CD14-positive monocyte (primary cell): ENCODE results near the gene COL2A1. TPM values are rescaled to one million over a fixed set of nuclear protein-coding genes. Genes with fewer than 3 reads are reported as not detected.

Experiments
- DNase-seq, 3 donors: peaks; one replicate each; pipeline ENCODE4 v3.0.0-alpha.2; 2011 to 2022
- H2AFZ ChIP-seq: 2 replicates; pipeline ENCODE4 v1.6.0; 2012; ENCODE audit warnings: mild to moderate bottlenecking, low read depth, low read length, inconsistent platforms; ENCODE audit not compliant: insufficient read depth, poor library complexity, severe bottlenecking
- H3K27ac ChIP-seq, 2 donors: 1 replicate in 1 of 2; 2 replicates in 1 of 2; pipeline ENCODE4 v1.5.1; 2012 to 2013; ENCODE audit warnings: low read length in 2 of 2, control low read depth in 1 of 2, inconsistent platforms in 1 of 2, low read depth in 1 of 2, mild to moderate bottlenecking in 1 of 2
- H3K27me3 ChIP-seq, 2 donors: one replicate each; pipeline versions ENCODE4 v1.6.0 to v1.6.1; 2011 to 2013; ENCODE audit warnings: low read length in 2 of 2; ENCODE audit not compliant: control insufficient read depth in 2 of 2, insufficient read depth in 2 of 2
- H3K36me3 ChIP-seq, 2 donors: replicated peaks in 1 of 2; 1 replicate in 1 of 2; 2 replicates in 1 of 2; pipeline versions ENCODE4 v1.5.1 to v1.6.1; 2012 to 2013; ENCODE audit warnings: low read length in 2 of 2, control low read depth in 1 of 2, inconsistent platforms in 1 of 2, mild to moderate bottlenecking in 1 of 2; ENCODE audit not compliant: insufficient read depth in 2 of 2, control insufficient read depth in 1 of 2
- H3K4me1 ChIP-seq, 2 donors: 1 replicate in 1 of 2; 2 replicates in 1 of 2; pipeline versions ENCODE4 v1.5.1 to v1.6.1; 2012 to 2013; ENCODE audit warnings: low read length in 2 of 2, control low read depth in 1 of 2, inconsistent platforms in 1 of 2, mild to moderate bottlenecking in 1 of 2, moderate library complexity in 1 of 2; ENCODE audit not compliant: insufficient read depth in 2 of 2, control insufficient read depth in 1 of 2
- H3K4me2 ChIP-seq: replicated peaks from 2 replicates; pipeline ENCODE3; 2012; ENCODE audit warnings: low read length, moderate library complexity, mild to moderate bottlenecking; ENCODE audit not compliant: poor library complexity, severe bottlenecking; ENCODE audit errors: extremely low read depth
- H3K4me3 ChIP-seq, 3 experiments: fragments of 200-600 bp in 1 of 3; sonication (generic) in 1 of 3; replicated peaks in 1 of 3; 1 replicate in 2 of 3; 2 replicates in 1 of 3; pipeline ENCODE4 v1.5.1; 2011 to 2013; ENCODE audit warnings: low read length in 3 of 3, mild to moderate bottlenecking in 3 of 3, control low read depth in 2 of 3, low read depth in 2 of 3, inconsistent platforms in 1 of 3, moderate library complexity in 1 of 3
- H3K79me2 ChIP-seq: 2 replicates; pipeline ENCODE4 v1.6.0; 2012; ENCODE audit warnings: mild to moderate bottlenecking, control low read depth, inconsistent platforms, low read length, moderate library complexity; ENCODE audit not compliant: insufficient read depth
- H3K9ac ChIP-seq: 2 replicates; pipeline ENCODE4 v1.6.0; 2017; ENCODE audit warnings: low read length, mild to moderate bottlenecking; ENCODE audit not compliant: insufficient read depth, poor library complexity, severe bottlenecking
- H3K9me3 ChIP-seq, 2 donors: replicated peaks in 1 of 2; 1 replicate in 1 of 2; 2 replicates in 1 of 2; pipeline versions ENCODE4 v1.5.1 to v1.6.1; 2012 to 2013; ENCODE audit warnings: low read length in 2 of 2, control low read depth in 1 of 2; ENCODE audit not compliant: control insufficient read depth in 1 of 2, insufficient read depth in 1 of 2
- H4K20me1 ChIP-seq: 2 replicates; pipeline ENCODE4 v1.6.0; 2012; ENCODE audit warnings: mild to moderate bottlenecking, low read length, control low read depth, moderate library complexity; ENCODE audit not compliant: insufficient read depth
- H3K27ac Mint-ChIP-seq, 7 donors: one replicate each; pipeline ENCODE4 v1.8.0; 2020; ENCODE audit warnings: mild to moderate bottlenecking in 7 of 7, mixed read lengths in 7 of 7, moderate library complexity in 6 of 7, inconsistent platforms in 2 of 7
- H3K27me3 Mint-ChIP-seq, 3 donors: one replicate each; pipeline ENCODE4 v1.8.0; 2021 to 2022; ENCODE audit warnings: low read depth in 3 of 3, mild to moderate bottlenecking in 3 of 3, mixed read lengths in 3 of 3, moderate library complexity in 3 of 3, inconsistent platforms in 1 of 3
- H3K36me3 Mint-ChIP-seq, 2 donors: one replicate each; pipeline ENCODE4 v1.8.0; 2020; ENCODE audit warnings: mixed read lengths in 2 of 2, inconsistent platforms in 1 of 2, mild to moderate bottlenecking in 1 of 2
- H3K4me1 Mint-ChIP-seq: one replicate; pipeline ENCODE4 v1.8.0; 2020; ENCODE audit warnings: mild to moderate bottlenecking, mixed read lengths
- H3K4me3 Mint-ChIP-seq, 2 donors: one replicate each; pipeline ENCODE4 v1.8.0; 2020; ENCODE audit warnings: mild to moderate bottlenecking in 2 of 2, mixed read lengths in 2 of 2, moderate library complexity in 1 of 2
- H3K9me3 Mint-ChIP-seq, 7 donors: one replicate each; pipeline ENCODE4 v1.8.0; 2020 to 2022; ENCODE audit warnings: mixed read lengths in 7 of 7, mild to moderate bottlenecking in 6 of 7, moderate library complexity in 6 of 7, inconsistent platforms in 2 of 7
- WGBS: methylation state at CpG from one replicate; pipeline ENCODE4 v1.1.5; 2013; ENCODE audit warnings: missing lambda C conversion rate; ENCODE audit not compliant: insufficient coverage; 5-methylcytosine and 5-hydroxymethylcytosine counted together
- intact Hi-C, 2 donors: fragments of 100-400 bp; cut with micrococcal nuclease; formaldehyde crosslinking; loops; one replicate each; pipeline versions ENCODE4 v1.15.0 to v1.15.1; 2023
- polyA plus RNA-seq, 3 donors: library from polyadenylated mRNA; depleted of rRNA in 1 of 3; unstranded in 2 of 3; stranded (reverse) in 1 of 3; fragments of 300-500 nt in 2 of 3; fragments of >200 nt in 1 of 3; fragmentation: Illumina TruSeq in 2 of 3; gene quantifications; 1 replicate in 2 of 3; 2 replicates in 1 of 3; pipeline ENCODE4 v1.2.3, GENCODE V29; 2012 to 2021
- TF ChIP-seq, protein P1 (sequence below): fragments of 200-600 bp; IDR thresholded peaks from one replicate; pipeline ENCODE4 v1.8.0; 2022; ENCODE audit warnings: antibody characterized with exemption, mild to moderate bottlenecking

COL2A1 gene
- polyA plus RNA-seq, 3 donors, result not detected

DNA sequence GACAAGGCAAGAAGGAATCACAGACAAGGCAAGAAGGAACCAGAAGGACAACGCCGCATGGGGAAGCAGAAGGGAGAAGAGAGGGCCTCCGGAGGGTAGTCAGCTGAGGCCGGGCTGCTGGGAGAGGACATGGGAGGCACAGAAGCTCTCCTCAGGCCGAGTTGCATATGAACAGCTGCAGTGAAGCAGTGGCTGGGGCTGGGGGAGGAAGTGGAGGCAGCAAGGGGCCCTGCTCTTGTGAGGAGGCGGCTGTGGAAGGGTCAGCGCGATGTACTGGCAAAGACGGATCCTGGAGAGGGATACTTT, 62.8 kb downstream of the COL2A1 start:
- Histone ChIP-seq H2AFZ (no peak overlapping the region), H3K9ac (no peak overlapping the region), H3K4me2 (no peak overlapping the region), H3K9me3 (no peaks in the 10 kb centered on the region), H3K36me3 (no peaks in the 10 kb centered on the region), H4K20me1 (no peaks in the 10 kb centered on the region), H3K4me1 (peaks cover 2 to 3% of the 10 kb centered on the region in 2 donors), H3K27me3 (peaks cover 0 to 14% of the 10 kb centered on the region in 2 donors), H3K27ac (no peak overlapping the region), H3K79me2 (no peaks in the 10 kb centered on the region), H3K4me3 (no peak overlapping the region)
- peaks cover 8% of the 10 kb centered on the region for H3K4me1 Mint-ChIP-seq
- H3K27me3 Mint-ChIP-seq, result peaks cover 20 to 25% (median 21%) of the 10 kb centered on the region in 3 donors
- 38% methylated on average over 8 of the region's 9 CpGs for WGBS
- H3K27ac Mint-ChIP-seq, result no peak overlapping the region
- H3K4me3 Mint-ChIP-seq, result no peak overlapping the region
- DNase-seq, result no peak
- H3K36me3 Mint-ChIP-seq, result no peaks in the 10 kb centered on the region
- no peaks in the 10 kb centered on the region for H3K9me3 Mint-ChIP-seq
- TF ChIP-seq, protein P1, sequence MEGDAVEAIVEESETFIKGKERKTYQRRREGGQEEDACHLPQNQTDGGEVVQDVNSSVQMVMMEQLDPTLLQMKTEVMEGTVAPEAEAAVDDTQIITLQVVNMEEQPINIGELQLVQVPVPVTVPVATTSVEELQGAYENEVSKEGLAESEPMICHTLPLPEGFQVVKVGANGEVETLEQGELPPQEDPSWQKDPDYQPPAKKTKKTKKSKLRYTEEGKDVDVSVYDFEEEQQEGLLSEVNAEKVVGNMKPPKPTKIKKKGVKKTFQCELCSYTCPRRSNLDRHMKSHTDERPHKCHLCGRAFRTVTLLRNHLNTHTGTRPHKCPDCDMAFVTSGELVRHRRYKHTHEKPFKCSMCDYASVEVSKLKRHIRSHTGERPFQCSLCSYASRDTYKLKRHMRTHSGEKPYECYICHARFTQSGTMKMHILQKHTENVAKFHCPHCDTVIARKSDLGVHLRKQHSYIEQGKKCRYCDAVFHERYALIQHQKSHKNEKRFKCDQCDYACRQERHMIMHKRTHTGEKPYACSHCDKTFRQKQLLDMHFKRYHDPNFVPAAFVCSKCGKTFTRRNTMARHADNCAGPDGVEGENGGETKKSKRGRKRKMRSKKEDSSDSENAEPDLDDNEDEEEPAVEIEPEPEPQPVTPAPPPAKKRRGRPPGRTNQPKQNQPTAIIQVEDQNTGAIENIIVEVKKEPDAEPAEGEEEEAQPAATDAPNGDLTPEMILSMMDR, result no peak
- intact Hi-C loops, result loop anchor here in 1 of 2 donors (10.0 kb wide), 1 partner anchor 227 kb away; no protein-coding TSS in a partner anchor

DNA sequence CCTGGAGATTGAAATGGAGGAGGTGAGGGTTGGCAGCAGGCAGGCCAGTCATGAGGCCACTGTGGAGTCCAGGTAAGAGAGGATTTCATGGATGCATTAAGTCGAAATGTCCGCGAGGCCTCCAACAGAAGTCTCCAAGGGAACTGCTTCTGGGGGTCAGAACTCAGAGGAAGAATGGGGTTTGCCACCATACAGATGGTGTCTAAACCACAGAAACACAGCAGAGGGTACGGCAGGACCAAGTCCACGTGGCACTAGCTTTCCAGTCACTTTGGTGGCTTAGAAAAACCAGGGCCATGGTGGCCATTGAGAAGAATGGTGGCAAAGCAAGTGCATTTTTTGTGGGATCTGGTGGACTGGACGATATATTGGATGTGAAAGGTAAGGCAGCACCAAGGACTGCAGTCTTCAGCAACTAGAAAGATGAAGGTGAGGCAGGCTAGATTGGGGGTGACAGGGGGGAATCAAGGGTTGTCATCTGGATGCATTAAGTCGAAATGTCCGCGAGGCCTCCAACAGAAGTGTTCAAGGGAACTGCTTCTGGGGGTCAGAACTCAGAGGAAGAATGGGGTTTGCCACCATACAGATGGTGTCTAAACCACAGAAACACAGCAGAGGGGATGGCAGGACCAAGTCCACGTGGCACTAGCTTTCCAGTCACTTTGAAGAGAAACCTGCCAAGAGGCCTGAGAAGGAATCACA, 63.4 kb downstream of the COL2A1 start:
- H3K36me3 ChIP-seq, result no peaks in the 10 kb centered on the region
- H3K4me3 Mint-ChIP-seq, result peak overlapping the region in 1 of 2 donors; percentile 16

More for the DNA sequence above, 63.4 kb downstream of the COL2A1 start:
- H3K4me3 ChIP-seq, result no peak overlapping the region
- H2AFZ ChIP-seq, result no peak overlapping the region
- H3K79me2 ChIP-seq, result no peaks in the 10 kb centered on the region
- 69% methylated on average over 10 of the region's 10 CpGs for WGBS
- peaks cover 0 to 14% of the 10 kb centered on the region in 2 donors for H3K27me3 ChIP-seq
- no peaks in the 10 kb centered on the region for H4K20me1 ChIP-seq
- TF ChIP-seq, protein P1, result no peak
- H3K9ac ChIP-seq, result no peak overlapping the region
- no peak overlapping the region for H3K27ac ChIP-seq
- no peak for DNase-seq
- H3K4me2 ChIP-seq, result no peak overlapping the region
- Mint-ChIP-seq H3K9me3 (no peaks in the 10 kb centered on the region), H3K27me3 (peaks cover 20 to 23% (median 23%) of the 10 kb centered on the region in 3 donors), H3K4me1 (peaks cover 5% of the 10 kb centered on the region), H3K36me3 (no peaks in the 10 kb centered on the region), H3K27ac (peak overlapping the region in 1 of 7 donors; percentile 36)
- no peaks in the 10 kb centered on the region for H3K4me1 ChIP-seq
- no peaks in the 10 kb centered on the region for H3K9me3 ChIP-seq
- intact Hi-C loops, result loop anchor here in 1 of 2 donors (10.0 kb wide), 1 partner anchor 226 kb away; no protein-coding TSS in a partner anchor
